ENCODE measurements around the gene COPS3.

- TF ChIP-seq TAF1 (IDR thresholded peaks at IDR 0.05; ENCODE audit: borderline replicate concordance, low read depth, low read length), result no peak
- TF ChIP-seq POLR2AphosphoS5 (IDR thresholded peaks at IDR 0.05; ENCODE audit: low read depth, low read length), result no peak
Measured at GRCh38 chr17:17300624-17301568, 19.9 kb upstream of the COPS3 start.
